Activated effector memory CD4-positive, alpha-beta T cell treated with anti-CD3 and anti-CD28 coated beads, Interleukin-2, amount 50 U/mL, for 16 hours (primary cell): ENCODE results near the gene BROX.

ENCODE experiments used
- DNase-seq: peaks from one replicate; pipeline ENCODE4 v3.0.0-alpha.2; 2020

Gene BROX

DNA sequence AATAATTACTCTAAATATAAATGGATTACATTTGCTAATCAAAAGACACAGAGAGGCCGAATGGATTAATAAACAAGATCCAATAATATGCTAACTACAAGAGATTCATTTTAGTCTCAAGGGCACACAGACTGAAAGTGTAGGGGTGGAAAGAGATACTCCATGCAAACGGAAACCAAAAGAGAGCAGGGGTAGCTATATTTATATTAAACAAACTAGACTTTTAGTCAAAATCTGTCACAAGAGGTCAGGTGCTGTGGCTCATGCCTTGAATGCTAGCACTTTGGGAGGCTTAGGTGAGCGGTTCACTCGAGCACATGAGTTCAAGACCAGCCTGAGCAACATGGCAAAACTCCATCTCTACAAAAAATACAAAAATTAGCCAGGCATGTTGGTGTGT lies 68.9 kb downstream of the BROX start:
- no peak for DNase-seq

DNA sequence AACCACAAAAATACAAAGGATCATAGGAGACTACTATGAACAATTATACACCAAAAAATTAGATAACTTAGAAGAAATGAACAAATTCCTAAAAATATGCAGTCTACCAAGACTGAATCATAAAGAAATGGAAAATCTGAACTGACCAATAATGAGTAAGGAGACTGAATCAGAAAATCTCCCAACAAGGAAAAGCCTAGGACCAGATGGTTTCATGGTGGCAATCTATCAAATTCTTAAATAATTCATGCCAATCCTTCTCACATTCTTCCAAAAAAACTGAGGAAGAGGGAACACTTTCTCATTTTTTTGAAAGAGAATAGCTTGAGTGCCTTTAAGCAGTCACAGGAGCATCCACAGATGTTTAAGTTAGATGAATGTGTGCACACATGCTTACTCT lies 70.7 kb downstream of the BROX start:
- no peak for DNase-seq

DNA sequence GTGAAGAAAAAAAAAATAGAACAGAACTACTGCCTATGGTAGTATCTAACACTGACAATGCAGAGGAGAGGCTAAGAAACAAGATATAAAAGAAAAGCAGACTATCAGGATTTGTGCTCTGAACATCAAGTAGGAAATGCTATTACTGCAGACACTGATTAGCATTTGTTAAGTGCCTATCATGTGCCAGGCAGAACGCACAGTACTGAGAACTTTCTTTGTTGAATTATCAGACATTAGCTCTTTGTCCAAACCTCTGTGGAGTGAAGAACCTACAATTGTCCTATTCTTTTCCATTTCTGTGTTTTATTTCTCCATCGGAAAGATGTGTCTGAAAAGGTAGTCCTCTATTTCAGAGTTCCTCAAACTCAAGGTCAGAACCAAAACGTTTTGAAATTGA lies 72.0 kb downstream of the BROX start:
- DNase-seq, result no peak
